GM18870 (cell line): ENCODE measurements around the gene SLC52A3.
"Not testable (repeated sequence)": the region's sequence is repeated elsewhere in the genome, so short reads cannot be mapped to it uniquely, and the experiment has no call there.

Source experiments
- ATAC-seq: cut with Tn5 transposase; IDR thresholded peaks from one replicate; pipeline ENCODE4 v1.9.1; 2021; ENCODE audit warnings: moderate library complexity; ENCODE audit not compliant: unreplicated experiment

SLC52A3 gene

GRCh38 chr20:768426-768978, at the start of gene SLC52A3:
SLC52A3 (minus strand) TSS chr20:768500; CDS start chr20:765774, 2,726 bp downstream.
- no peak for ATAC-seq

- ATAC-seq, result no peak
Measured at GRCh38 chr20:815914-816606, 47.8 kb upstream of the SLC52A3 start.

- ATAC-seq, result no peak
Measured at GRCh38 chr20:815226-815625, 46.9 kb upstream of the SLC52A3 start.

GRCh38 chr20:813390-813789, 45.1 kb upstream of the SLC52A3 start:
- no peak for ATAC-seq

GRCh38 chr20:812435-812814, 44.1 kb upstream of the SLC52A3 start:
- ATAC-seq, result not testable (repeated sequence)

- not testable (repeated sequence) for ATAC-seq
Measured at GRCh38 chr20:811776-812434, 43.6 kb upstream of the SLC52A3 start.

GRCh38 chr20:805713-806112, 37.4 kb upstream of the SLC52A3 start:
- ATAC-seq, result no peak

- no peak for ATAC-seq
Measured at GRCh38 chr20:801678-802077, 33.4 kb upstream of the SLC52A3 start.

- not testable (repeated sequence) for ATAC-seq
Measured at GRCh38 chr20:800026-800425, 31.7 kb upstream of the SLC52A3 start.

- ATAC-seq, result not testable (repeated sequence)
Measured at GRCh38 chr20:798746-799145, 30.4 kb upstream of the SLC52A3 start.

- ATAC-seq, result no peak
Measured at GRCh38 chr20:796921-797320, 28.6 kb upstream of the SLC52A3 start.

- ATAC-seq, result no peak
Measured at GRCh38 chr20:792248-792647, 23.9 kb upstream of the SLC52A3 start.

- ATAC-seq, result no peak
Measured at GRCh38 chr20:791056-791455, 22.8 kb upstream of the SLC52A3 start.

- no peak for ATAC-seq
Measured at GRCh38 chr20:787825-788224, 19.5 kb upstream of the SLC52A3 start.

GRCh38 chr20:779771-780170, 11.5 kb upstream of the SLC52A3 start:
- ATAC-seq, result no peak

GRCh38 chr20:776165-776564, 7.9 kb upstream of the SLC52A3 start:
- no peak for ATAC-seq

- ATAC-seq, result no peak
Measured at GRCh38 chr20:775679-776135, 7.4 kb upstream of the SLC52A3 start.

GRCh38 chr20:774660-775057, 6.4 kb upstream of the SLC52A3 start:
- no peak for ATAC-seq

- ATAC-seq, result no peak
Measured at GRCh38 chr20:774016-774659, 5.8 kb upstream of the SLC52A3 start.

GRCh38 chr20:772806-773205, 4.5 kb upstream of the SLC52A3 start:
- no peak for ATAC-seq

- no peak for ATAC-seq
Measured at GRCh38 chr20:771741-772464, 3.6 kb upstream of the SLC52A3 start.
